GM21447 (cell line): ENCODE data around the gene CEP41.
"Not testable (repeated sequence)": the region's sequence is repeated elsewhere in the genome, so short reads cannot be mapped to it uniquely, and the experiment has no call there.

Source experiments
- ATAC-seq: cut with Tn5 transposase; IDR thresholded peaks from one replicate; pipeline ENCODE4 v1.9.1; 2021; ENCODE audit not compliant: unreplicated experiment

Gene CEP41

GRCh38 chr7:130461272-130461671 lies 20.5 kb upstream of the CEP41 start:
- ATAC-seq, result no peak

- ATAC-seq, result peak; percentile 67
Measured at GRCh38 chr7:130458257-130458656, 17.4 kb upstream of the CEP41 start.

DNA sequence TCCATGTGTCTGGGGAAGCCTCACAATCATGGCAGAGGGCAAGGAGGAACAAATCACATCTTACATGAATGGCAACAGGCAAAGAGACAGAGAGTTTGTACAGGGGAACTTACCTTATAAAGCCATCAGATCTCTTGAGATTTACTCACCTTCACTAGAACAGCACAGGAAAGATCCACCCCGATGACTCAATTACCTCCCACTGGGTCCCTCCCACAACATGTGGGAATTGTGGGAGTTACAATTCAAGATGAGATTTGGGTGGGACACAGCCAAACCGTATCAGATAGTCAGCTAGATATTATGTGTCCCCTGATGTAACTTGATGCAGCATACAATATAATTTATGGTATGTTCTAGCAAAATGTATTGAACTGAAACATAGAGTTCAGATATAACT lies 14.1 kb upstream of the CEP41 start:
- ATAC-seq, result no peak

- no peak for ATAC-seq
Measured at GRCh38 chr7:130452951-130453350, 12.1 kb upstream of the CEP41 start.

DNA sequence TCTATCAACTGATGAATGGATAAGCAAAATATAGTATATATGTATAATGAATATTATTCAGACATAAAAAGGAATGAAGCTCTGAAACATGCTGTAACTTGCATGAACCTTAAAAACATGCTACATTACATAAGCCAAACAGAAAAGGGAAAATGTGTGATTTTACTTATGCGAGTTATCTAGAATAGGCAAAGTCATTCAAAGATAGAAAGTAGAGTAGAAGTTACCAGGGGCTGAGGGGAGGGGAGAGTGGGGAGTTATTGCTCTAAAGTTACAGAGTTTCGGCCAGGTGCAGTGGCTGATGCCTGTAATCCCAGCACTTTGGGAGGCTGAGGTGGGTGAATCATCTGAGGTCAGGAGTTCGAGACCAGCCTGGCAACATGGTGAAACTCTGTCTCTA lies 10.5 kb upstream of the CEP41 start:
- not testable (repeated sequence) for ATAC-seq

GRCh38 chr7:130446259-130446658 lies 5.4 kb upstream of the CEP41 start:
- no peak for ATAC-seq

- no peak for ATAC-seq
Measured at GRCh38 chr7:130444751-130445407, 4.1 kb upstream of the CEP41 start.

GRCh38 chr7:130444234-130444633 lies 3.4 kb upstream of the CEP41 start:
- ATAC-seq, result no peak

DNA sequence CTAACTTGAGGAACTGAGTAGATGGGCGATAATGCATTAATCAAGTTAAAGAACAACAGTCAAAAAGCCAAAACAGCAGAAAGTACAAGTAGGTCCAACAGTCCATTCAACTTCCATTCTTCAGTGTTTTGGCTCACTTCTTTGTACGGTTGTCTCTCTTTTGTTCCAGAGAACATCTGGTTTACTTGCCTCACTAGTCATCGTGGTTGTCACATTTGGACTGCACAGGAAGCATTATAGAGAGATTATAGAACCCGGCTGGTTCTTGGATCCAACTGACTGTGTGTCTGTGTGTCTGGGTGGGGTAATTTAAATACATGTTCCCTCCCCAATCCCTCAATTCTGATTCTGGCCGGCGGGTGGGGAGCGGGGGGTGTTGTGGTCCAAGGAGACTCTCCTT lies 1.8 kb upstream of the CEP41 start:
- no peak for ATAC-seq

- ATAC-seq, result no peak
Measured at GRCh38 chr7:130441408-130441869, 623 bp upstream of the CEP41 start.

DNA sequence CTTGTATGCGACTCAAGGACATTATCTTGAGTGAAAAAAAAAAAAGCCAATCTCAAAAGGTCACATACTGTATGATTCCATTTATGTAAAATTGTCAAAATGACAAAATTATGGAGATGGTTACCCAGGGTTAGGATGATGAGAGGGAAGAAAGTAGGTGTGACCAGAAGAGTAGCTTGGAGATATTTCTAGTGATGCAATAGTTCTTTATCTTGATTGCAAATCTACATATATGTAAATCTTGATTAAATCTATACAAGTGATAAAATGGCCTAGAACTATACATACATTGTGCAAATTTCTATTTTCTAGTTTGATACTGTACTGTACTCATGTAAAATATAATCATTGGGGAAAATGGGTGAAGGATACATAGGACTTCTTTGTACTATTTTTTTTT lies 4.6 kb downstream of the CEP41 start:
- ATAC-seq, result no peak

DNA sequence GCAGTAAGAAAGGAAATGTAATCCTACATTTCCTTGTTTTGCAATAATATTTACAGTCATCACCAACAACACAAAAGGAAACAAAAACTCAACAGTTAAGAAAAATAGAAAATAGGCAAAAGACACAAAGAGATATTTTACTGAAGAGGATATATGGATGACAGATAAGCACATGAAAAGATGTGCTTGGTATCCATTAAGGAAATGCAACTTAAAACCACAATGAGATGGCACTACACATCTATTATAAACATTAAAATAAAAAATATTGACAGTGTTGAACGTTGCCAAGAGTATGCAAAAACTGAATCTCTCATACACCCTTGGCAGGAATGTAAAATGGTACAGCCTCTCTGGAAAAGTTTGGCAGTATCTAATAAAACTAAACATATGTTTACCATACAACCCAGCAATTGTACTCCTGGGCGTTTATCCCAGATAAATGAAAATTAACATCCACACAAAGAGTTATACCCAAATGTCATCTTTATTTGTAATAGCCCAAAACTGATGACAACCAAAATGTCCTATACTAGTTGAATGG lies 5.4 kb downstream of the CEP41 start:
- no peak for ATAC-seq

DNA sequence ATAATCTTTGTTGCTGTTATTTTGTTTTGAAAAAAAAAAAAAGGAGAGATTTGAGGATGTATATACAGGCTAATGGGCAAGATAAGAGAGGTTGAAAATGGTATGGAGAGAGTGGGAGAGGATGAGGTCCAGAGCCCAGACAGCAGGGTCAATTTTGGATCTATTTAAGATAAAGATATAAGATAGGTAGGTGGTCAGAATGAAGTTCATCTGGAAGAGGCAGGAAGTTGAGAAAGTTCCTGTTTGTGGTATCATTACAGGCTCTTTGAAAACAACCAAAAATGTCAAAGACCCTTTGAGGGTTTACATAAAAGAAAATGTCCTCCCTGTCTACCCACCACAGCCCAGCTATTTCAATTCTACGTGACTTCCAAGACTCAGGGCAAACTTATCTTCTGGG lies 7.5 kb downstream of the CEP41 start:
- ATAC-seq, result no peak

GRCh38 chr7:130432886-130433285 lies 7.9 kb downstream of the CEP41 start:
- no peak for ATAC-seq

GRCh38 chr7:130430841-130431666 lies 9.8 kb downstream of the CEP41 start:
- ATAC-seq, result no peak

GRCh38 chr7:130430115-130430514 lies 10.7 kb downstream of the CEP41 start:
- no peak for ATAC-seq

DNA sequence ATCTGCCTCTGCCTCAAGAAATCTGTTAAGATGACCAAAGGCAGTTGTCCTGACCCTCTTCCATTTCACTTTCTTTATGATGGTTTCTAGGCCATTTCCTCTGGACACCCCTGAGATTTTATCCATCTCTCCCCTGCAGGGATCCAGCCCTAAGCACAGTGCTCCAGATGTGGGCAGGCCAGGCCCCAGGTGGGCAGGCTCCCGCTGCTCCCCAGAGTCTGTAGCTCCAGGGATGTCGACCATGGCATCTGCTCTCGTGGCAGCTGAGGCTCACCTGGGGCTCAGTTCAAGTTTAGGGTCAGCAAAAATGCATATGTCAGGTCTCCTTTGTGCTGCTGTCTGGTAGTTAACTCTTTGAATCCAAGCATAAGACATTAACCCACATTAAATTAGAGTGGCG lies 11.8 kb downstream of the CEP41 start:
- ATAC-seq, result no peak

DNA sequence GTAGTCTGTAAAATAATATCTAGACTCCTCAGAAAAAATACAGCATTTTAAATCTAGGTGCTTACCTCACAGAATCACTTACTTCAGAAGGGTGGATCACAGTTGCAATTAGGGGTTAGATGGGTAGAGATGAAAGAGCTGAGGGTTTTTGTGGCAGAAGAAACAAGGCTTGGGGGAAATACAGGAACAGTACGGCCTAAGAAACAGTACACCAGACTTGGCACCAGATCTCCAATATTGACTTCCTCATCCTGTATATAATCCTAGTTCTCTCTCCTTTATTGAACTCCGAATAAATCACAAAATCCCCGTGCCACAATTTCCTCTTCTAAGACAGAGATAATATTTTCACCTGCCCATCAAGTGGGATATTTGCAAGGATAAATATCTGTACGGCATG lies 14.3 kb downstream of the CEP41 start:
- ATAC-seq, result no peak

GRCh38 chr7:130425796-130426195 lies 15.0 kb downstream of the CEP41 start:
- no peak for ATAC-seq

DNA sequence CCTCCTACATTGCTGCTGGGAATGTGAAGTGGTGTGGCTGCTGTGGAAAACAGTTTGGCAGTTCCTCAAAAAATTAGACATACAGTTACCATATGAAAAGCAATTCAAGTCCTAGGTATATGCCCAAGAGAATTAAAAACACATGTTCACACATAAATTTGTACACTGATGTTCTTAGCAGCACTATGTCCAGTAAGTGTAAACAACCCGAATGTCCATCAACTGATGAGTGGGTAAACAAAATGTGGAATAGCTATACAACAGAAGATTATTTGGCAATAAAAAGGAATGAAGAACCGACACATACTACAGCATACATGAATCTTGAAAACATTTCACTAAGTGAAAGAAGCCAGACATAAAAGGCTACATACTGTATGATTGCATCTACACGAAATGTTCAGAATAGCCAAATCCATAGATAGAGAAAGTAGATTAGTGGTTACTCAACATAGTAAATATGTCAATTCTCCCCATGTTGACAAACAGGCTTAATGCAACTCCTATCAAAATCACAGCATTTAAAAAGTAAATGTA lies 17.2 kb downstream of the CEP41 start:
- no peak for ATAC-seq

GRCh38 chr7:130421684-130422083 lies 19.1 kb downstream of the CEP41 start:
- ATAC-seq, result no peak
